ENCODE measurements around the gene ANKRD44.

- TF ChIP-seq JUN (IDR thresholded peaks at IDR 0.05) (no peak), NFE2L2 (conservative IDR thresholded peaks at IDR 0.05; ENCODE audit: low read length) (no peak), RFX5 (IDR thresholded peaks at IDR 0.05) (no peak), RNF2 (IDR thresholded peaks at IDR 0.05; ENCODE audit: borderline replicate concordance, low read depth) (no peak), CTCF (IDR thresholded peaks at IDR 0.05) (no peak), REST (IDR thresholded peaks at IDR 0.05) (no peak), EP300 (IDR thresholded peaks at IDR 0.05) (no peak), MAZ (IDR thresholded peaks at IDR 0.05; ENCODE audit: borderline replicate concordance, low read depth, low read length) (no peak), MYC (IDR thresholded peaks at IDR 0.05; ENCODE audit: borderline replicate concordance, low read length) (no peak), RAD21 (conservative IDR thresholded peaks at IDR 0.05 in 1 of 2, IDR thresholded peaks at IDR 0.05 in 1 of 2) (no peak), BHLHE40 (IDR thresholded peaks at IDR 0.05; ENCODE audit: low read depth, low read length) (no peak), POLR2AphosphoS2 (conservative IDR thresholded peaks at IDR 0.05; ENCODE audit: low read length) (no peak)
Observed at GRCh38 chr2:197248623-197249022, 62.0 kb downstream of the ANKRD44 start.

Measured in A549 (cell line).